NCI-H1694 (cell line): ENCODE results near the gene IRF3.
"Not testable (repeated sequence)": the region's sequence is repeated elsewhere in the genome, so short reads cannot be mapped to it uniquely, and the experiment has no call there.

ENCODE experiments used
- DNase-seq: peaks from one replicate; lab custom pipeline; 2025; lab: John Stamatoyannopoulos, UW

Gene IRF3

GRCh38 chr19:49645592-49645991 is 20.1 kb downstream of the IRF3 start:
- DNase-seq: no peak

DNA sequence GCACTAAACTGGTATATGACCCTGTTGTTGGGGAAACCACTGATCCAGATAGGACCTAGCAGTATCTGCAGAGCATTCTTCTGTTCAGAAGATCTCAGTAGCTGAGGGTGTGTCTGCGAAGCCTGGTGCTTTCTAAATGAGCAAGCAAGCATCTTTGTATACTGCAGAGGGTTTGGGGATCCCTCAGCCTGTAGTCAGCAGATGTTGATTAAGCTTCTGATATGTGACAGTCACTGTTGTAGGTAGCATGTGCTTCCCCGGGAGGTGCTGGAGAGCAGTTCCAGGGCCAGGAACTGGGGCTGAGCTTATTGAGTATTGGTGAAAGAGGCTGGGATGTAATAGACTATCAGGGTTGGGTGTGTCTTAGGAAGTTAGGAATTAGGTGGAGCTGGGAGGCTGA is 22.2 kb downstream of the IRF3 start:
- DNase-seq: no peak

- no peak for DNase-seq
Measured at GRCh38 chr19:49642492-49643035, 23.1 kb downstream of the IRF3 start.

GRCh38 chr19:49641688-49642491 is 23.8 kb downstream of the IRF3 start, which contains the start of gene SCAF1:
SCAF1 (plus strand) TSS chr19:49642209; CDS start chr19:49645027, 2,818 bp downstream.
- DNase-seq: peak; percentile 98

- peak; percentile 100 for DNase-seq
Measured at GRCh38 chr19:49640113-49640898, 25.4 kb downstream of the IRF3 start, which contains the start of gene RRAS. RRAS (minus strand) TSS chr19:49640143; CDS start chr19:49640098, 45 bp downstream.

DNA sequence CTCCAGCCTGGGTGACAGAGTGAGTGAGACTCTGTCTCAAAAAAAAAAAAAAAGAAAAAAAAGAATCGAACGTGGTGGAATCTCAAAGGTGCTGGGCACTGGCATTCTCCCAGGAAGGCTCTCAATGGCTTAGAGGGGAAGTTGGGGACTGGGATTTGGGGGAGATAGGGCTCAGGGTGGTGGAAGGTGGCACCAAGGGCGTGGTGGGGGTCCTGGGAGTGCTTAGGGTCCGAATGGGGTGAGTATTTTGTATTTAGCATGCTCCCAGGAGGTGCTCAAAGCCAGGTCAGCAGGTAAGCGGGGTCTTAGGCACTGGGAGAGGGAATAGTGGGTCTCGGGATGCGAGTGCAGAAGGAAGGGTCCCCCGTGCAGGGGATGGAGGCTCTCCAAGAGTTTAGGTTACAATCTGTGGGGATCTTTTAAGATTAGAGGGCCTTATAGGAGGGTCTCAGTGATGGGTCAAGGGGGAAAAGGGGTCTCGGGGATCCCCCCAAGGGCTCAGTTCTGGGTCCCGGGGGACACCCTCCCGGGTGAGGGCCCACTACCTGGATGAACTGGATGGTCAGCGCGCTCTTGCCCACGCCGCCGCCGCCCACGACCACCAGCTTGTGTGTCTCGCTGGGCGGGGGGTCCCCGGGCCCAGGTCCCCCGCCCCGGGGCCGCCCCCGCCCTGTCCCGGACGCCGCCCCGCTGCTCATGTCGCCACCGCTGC is 26.1 kb downstream of the IRF3 start:
- DNase-seq: no peak

GRCh38 chr19:49637821-49638738 is 27.6 kb downstream of the IRF3 start:
- DNase-seq: no peak

- no peak for DNase-seq
Measured at GRCh38 chr19:49636233-49636932, 29.3 kb downstream of the IRF3 start.

- no peak for DNase-seq
Measured at GRCh38 chr19:49635530-49636232, 30.0 kb downstream of the IRF3 start.

DNA sequence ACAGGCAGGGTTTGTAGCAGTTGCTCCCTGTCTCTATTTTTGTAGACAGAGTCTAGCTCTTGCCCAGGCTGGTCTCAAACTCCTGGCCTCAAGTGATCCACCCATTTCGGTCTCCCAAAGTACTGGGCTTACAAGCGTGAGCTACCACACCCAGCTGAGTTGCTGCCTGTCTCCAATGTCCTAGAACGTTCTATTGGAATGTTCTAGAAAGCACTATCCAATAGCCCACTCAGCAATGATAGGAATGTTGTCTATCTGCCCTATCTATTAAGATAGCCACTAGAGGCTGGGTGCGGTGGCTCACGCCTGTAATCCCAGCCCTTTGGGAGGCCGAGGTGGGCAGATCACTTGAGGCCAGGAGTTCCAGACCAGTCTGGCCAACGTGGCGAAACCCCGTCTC is 32.4 kb downstream of the IRF3 start:
- DNase-seq: not testable (repeated sequence)

DNA sequence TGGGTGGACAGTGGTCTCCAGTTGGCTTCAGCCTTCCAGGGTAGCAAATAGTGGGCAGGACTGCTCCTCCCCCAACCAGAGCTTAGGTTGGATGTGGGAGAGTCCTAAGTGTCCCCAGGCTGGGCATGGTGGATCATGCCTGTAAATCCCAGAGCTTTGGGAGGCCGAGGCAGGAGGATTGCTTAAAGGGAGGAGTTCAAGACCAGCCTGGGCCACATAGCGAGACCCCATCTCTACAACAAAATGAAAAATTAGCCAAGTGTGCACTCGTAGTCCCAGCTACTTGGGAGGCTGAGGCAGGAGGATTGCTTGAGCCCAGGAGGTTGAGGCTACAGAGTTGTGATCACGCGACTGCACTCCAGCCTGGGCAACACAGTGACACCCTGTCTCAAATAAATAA is 33.1 kb downstream of the IRF3 start:
- DNase-seq: no peak

DNA sequence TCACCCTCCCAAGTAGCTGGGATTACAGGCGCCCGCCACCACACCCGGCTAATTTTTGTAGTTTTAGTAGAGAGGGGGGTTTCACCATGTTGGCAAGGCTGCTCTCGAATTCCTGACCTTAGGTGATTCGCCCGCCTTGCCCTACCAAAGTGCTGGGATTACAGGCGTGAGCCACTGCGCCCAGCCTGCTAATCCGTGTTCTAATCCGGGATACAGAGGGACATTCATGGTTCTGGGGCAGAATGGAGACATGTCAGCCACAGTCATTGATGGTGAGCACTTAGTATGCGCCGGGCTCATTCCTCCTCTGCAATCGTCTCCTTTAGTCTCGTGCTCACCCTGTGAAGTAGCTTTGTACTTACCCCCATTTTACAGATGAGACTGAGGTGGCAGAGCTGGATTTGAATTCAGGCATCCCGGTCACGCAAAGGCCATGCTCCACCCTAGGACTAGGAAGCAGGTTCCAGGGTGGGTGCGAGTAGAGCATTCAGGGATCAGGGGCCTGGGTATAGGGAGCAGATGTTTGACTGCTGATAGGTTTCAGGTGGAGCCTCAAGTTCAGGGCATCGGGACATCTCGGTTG is 34.0 kb downstream of the IRF3 start:
- no peak for DNase-seq

GRCh38 chr19:49631014-49631588 is 34.6 kb downstream of the IRF3 start:
- no peak for DNase-seq

- no peak for DNase-seq
Measured at GRCh38 chr19:49629659-49630058, 36.0 kb downstream of the IRF3 start.

DNA sequence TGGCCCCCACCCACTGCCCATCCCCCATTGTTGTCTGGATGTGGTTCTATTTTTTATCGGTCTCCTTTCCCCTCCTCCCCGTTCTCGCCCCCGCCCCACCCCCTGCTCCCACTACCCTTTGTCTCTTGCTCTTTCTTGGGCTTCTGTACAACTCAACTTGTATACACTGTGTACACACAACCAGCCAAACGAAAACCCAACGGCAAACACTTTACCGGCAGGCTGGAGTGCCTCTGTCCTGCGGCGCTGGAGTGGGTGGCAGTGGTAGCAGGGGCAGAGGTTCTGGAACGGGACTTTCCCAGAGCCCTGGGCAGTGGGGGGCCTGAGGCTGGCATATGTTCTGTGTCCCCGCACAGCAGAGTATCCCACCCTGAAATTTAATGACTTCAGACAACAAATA is 39.4 kb downstream of the IRF3 start:
- no peak for DNase-seq

DNA sequence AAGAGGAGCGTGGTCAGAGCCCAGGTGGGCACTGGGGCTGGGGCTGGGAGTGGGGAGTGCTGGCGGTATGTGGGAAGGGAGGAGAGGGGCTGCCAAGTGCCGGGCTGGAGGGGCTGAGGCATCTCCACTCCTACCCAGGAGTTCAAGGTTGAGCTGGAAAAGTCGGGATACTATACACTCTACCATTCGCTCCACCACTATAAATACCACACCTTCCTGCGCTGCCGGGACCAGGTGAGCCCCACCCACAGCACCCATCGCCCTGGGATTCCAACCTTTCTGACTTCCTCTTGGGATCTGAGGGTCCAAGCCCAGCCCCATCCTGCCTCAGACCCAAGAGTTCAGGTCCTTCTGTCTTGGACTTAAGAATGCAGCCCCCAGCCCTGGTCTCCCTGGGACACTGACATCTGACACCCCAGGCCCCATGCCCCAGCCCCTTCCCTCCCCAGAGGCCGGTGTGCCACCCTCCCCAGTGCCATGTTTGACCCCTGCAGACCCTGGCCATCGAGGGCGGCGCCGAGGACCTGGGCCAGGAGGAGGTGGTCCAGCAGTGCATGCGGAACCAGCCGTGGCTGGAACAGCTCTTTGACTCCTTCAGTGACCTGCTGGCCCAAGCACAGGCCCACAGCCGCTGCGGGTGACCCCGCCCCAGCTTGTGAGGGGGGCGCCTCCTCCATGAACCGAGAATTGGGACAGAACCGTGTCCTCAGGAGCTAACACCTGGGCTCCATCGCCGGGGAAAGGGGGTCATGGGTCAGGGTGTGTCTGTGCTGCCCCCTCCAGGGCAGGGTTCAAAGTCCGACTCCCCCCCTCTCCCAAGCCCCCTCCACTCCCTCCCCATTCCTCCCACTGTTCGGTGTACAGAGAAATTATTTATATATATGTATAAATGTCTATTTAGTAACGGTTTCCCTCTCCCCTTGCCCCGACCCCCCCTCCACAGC is 40.4 kb downstream of the IRF3 start:
- DNase-seq: no peak

- DNase-seq: not testable (repeated sequence)
Measured at GRCh38 chr19:49617860-49618259, 47.8 kb downstream of the IRF3 start.

DNA sequence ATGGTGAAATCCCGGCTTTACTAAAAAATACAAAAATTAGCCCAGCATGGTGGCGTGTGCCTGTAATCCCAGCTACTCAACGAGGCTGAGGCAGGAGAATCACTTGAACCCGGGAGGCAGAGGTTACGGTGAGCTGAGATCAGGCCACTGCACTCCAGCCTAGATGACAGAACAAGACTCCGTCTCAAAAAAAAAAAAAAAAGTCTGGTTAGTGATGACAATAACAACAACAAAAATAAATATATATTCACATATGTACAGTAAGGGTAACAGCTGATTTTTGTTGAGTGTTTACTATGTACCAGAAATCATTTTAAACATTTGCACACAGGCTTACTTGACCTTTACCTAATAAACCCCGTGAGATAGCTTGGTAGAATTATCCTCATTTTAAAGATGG is 48.7 kb downstream of the IRF3 start:
- DNase-seq: no peak
